ENCODE data around the gene CROCC. TPM values are rescaled to one million over a fixed set of nuclear protein-coding genes. Genes with fewer than 3 reads are reported as not detected.

The CROCC gene
- total and polyA plus RNA-seq, 9 of the 15 experiments (the other 6 are each of a cell fraction or from before 2014, with no cell fraction given) = 0.17 to 15.4 (median 7.6) TPM

DNA sequence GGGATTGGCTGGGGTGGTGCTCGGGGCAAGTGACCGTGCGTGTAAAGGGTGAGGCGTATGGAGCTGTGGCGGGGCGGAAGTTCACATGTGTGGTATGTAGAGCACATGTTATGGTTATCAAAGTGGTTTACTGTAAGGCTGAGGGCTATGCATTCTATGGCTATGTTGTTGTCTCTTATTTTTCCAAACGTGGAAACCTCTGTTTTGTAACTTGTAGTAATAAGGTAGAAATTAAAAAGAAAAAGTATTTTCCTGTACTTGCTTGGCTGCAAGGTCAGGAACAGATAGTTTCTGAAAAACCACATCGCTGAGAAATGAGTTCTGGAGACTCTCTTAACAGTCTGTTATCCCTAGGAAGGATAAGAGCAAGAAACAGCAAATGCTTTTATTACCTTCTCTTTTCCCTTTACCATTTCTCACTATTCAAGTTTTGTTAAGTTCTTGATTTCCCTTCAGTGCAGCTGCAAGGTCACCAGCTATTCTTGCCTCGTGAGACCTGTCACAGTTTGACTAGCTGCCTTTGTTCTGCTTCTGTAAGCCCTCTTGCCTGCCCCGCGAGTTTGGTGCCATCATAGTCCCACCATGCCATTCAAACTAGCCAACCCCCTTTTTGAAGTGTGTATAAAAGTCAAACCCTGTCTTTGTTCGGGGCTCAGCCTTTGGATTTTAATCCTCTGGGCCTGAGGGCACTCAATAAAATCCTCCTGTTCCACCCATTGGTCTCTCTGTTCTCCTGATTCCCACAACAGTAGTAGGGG is 16.4 kb upstream of the CROCC start (continued):
- TF ChIP-seq ZBTB9 (CRISPR knock-in tag; IDR thresholded peaks at IDR 0.05) = peak; percentile 99
- peak; percentile 98 for TF ChIP-seq TAF9B (IDR thresholded peaks at IDR 0.05; ENCODE audit: partially characterized antibody)
- TF ChIP-seq ZNF551 (CRISPR knock-in tag; IDR thresholded peaks at IDR 0.05) = peak; percentile 100
- peak; percentile 91 for TF ChIP-seq NEUROD1 (IDR thresholded peaks at IDR 0.05; ENCODE audit: borderline replicate concordance, low read depth, low read length, partially characterized antibody)
- TF ChIP-seq RUNX1 (IDR thresholded peaks at IDR 0.05; ENCODE audit: low read depth) = peak; percentile 99
- TF ChIP-seq THRB (CRISPR knock-in tag; conservative IDR thresholded peaks at IDR 0.05) = peak; percentile 100
- TF ChIP-seq SMARCB1 (IDR thresholded peaks at IDR 0.05; ENCODE audit: insufficient read length, low read depth) = no peak
- TF ChIP-seq SMAD3 (CRISPR knock-in tag; conservative IDR thresholded peaks at IDR 0.05) = peak; percentile 99
- TF ChIP-seq, protein P1, sequence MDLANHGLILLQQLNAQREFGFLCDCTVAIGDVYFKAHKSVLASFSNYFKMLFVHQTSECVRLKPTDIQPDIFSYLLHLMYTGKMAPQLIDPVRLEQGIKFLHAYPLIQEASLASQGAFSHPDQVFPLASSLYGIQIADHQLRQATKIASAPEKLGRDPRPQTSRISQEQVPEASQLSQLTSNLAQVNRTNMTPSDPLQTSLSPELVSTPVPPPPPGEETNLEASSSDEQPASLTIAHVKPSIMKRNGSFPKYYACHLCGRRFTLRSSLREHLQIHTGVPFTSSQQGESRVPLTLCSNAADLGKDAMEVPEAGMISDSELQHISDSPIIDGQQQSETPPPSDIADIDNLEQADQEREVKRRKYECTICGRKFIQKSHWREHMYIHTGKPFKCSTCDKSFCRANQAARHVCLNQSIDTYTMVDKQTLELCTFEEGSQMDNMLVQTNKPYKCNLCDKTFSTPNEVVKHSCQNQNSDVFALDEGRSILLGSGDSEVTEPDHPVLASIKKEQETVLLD (IDR thresholded peaks at IDR 0.05) = 0 out of 2 replicates have a peak, but pooled peaks have one; percentile 15
- no peak for TF ChIP-seq NCOA4 (IDR thresholded peaks at IDR 0.05; ENCODE audit: partially characterized antibody)
- no peak for TF ChIP-seq ZNF408 (CRISPR knock-in tag; IDR thresholded peaks at IDR 0.05; ENCODE audit: low read depth)
- no peak for TF ChIP-seq CHAMP1 (IDR thresholded peaks at IDR 0.05)
- TF ChIP-seq ZNF23 (CRISPR knock-in tag; IDR thresholded peaks at IDR 0.05) = peak; percentile 97
- no peak for TF ChIP-seq PRMT5 (CRISPR knock-in tag; IDR thresholded peaks at IDR 0.05)
- TF ChIP-seq, protein P2, sequence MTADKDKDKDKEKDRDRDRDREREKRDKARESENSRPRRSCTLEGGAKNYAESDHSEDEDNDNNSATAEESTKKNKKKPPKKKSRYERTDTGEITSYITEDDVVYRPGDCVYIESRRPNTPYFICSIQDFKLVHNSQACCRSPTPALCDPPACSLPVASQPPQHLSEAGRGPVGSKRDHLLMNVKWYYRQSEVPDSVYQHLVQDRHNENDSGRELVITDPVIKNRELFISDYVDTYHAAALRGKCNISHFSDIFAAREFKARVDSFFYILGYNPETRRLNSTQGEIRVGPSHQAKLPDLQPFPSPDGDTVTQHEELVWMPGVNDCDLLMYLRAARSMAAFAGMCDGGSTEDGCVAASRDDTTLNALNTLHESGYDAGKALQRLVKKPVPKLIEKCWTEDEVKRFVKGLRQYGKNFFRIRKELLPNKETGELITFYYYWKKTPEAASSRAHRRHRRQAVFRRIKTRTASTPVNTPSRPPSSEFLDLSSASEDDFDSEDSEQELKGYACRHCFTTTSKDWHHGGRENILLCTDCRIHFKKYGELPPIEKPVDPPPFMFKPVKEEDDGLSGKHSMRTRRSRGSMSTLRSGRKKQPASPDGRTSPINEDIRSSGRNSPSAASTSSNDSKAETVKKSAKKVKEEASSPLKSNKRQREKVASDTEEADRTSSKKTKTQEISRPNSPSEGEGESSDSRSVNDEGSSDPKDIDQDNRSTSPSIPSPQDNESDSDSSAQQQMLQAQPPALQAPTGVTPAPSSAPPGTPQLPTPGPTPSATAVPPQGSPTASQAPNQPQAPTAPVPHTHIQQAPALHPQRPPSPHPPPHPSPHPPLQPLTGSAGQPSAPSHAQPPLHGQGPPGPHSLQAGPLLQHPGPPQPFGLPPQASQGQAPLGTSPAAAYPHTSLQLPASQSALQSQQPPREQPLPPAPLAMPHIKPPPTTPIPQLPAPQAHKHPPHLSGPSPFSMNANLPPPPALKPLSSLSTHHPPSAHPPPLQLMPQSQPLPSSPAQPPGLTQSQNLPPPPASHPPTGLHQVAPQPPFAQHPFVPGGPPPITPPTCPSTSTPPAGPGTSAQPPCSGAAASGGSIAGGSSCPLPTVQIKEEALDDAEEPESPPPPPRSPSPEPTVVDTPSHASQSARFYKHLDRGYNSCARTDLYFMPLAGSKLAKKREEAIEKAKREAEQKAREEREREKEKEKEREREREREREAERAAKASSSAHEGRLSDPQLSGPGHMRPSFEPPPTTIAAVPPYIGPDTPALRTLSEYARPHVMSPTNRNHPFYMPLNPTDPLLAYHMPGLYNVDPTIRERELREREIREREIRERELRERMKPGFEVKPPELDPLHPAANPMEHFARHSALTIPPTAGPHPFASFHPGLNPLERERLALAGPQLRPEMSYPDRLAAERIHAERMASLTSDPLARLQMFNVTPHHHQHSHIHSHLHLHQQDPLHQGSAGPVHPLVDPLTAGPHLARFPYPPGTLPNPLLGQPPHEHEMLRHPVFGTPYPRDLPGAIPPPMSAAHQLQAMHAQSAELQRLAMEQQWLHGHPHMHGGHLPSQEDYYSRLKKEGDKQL (CRISPR knock-in tag; IDR thresholded peaks at IDR 0.05; ENCODE audit: borderline replicate concordance) = no peak; the same call in 1 of the 2 replicates
